Endothelial cell of umbilical vein (primary cell): Measurements from ENCODE around the gene EFNB1. TPM values are rescaled to one million over a fixed set of nuclear protein-coding genes. Genes with fewer than 3 reads are reported as not detected.

ENCODE experiments used
- BruUV-seq: library from RNA; stranded (reverse); fragments of 400-500 nt; replicated peaks from 2 replicates; lab custom pipeline; 2021; lab: Mats Ljungman, UMichigan
- CTCF ChIA-PET: fragments of 300-600, 350-600 bp; sonication (Branson Sonifier 250); formaldehyde crosslinking; loops from one replicate; lab custom pipeline; 2021; ENCODE audit warnings: antibody characterized with exemption, inconsistent platforms; lab: Charles Lee
- POLR2A ChIA-PET: fragments of 300-600, 350-600 bp; sonication (Branson Sonifier 250); formaldehyde crosslinking; loops from one replicate; lab custom pipeline; 2021; ENCODE audit warnings: antibody characterized with exemption, inconsistent platforms; lab: Charles Lee
- DNase-seq: peaks from one replicate; pipeline ENCODE4 v3.0.0-alpha.2; 2011; ENCODE audit warnings: low read depth, low spot score
- FAIRE-seq: peaks from 2 replicates; lab custom pipeline; 2011; peaks lifted over from hg19 to GRCh38; lab: Jason Lieb, UNC
- H2AFZ ChIP-seq: 2 replicates; pipeline ENCODE4 v1.6.0; 2012; ENCODE audit warnings: low read depth, low read length, control low read depth, inconsistent platforms
- H3K27ac ChIP-seq: 2 replicates; pipeline ENCODE4 v1.5.1; 2011; ENCODE audit warnings: low read depth, mild to moderate bottlenecking, control low read depth, low read length, moderate library complexity; ENCODE audit not compliant: insufficient read depth
- H3K27me3 ChIP-seq, 2 experiments: 2 replicates each; pipeline versions ENCODE4 v1.6.0 to v1.6.1; 2011; ENCODE audit warnings: low read length in 2 of 2, mixed read lengths in 1 of 2; ENCODE audit not compliant: control insufficient read depth in 2 of 2, insufficient read depth in 2 of 2
- H3K36me3 ChIP-seq, 2 experiments: 2 replicates in 1 of 2; 3 replicates in 1 of 2; pipeline ENCODE4 v1.5.1; 2011; ENCODE audit warnings: low read length in 2 of 2, mild to moderate bottlenecking in 1 of 2, moderate library complexity in 1 of 2; ENCODE audit not compliant: control insufficient read depth in 2 of 2, insufficient read depth in 2 of 2; ENCODE audit errors: extremely low read depth in 1 of 2
- H3K4me1 ChIP-seq: 3 replicates; pipeline ENCODE4 v1.5.1; 2011; ENCODE audit warnings: mild to moderate bottlenecking, low read length; ENCODE audit not compliant: control insufficient read depth, insufficient read depth; ENCODE audit errors: extremely low read depth
- H3K4me2 ChIP-seq: 2 replicates; pipeline ENCODE4 v1.6.1; 2011; ENCODE audit warnings: low read length, control low read depth, mixed read lengths; ENCODE audit not compliant: insufficient read depth
- H3K4me3 ChIP-seq, 3 experiments: fragments of 200-600 bp in 1 of 3; sonication (generic), shearing (Covaris generic) in 1 of 3; replicated peaks in 1 of 3; 2 replicates each; pipeline ENCODE4 v1.5.1; 2011 to 2016; ENCODE audit warnings: control low read depth in 3 of 3, low read length in 3 of 3, mild to moderate bottlenecking in 2 of 3, inconsistent platforms in 1 of 3, low read depth in 1 of 3, moderate library complexity in 1 of 3; ENCODE audit not compliant: insufficient read depth in 1 of 3
- H3K79me2 ChIP-seq: 2 replicates; pipeline ENCODE4 v1.6.0; 2012; ENCODE audit warnings: low read length, inconsistent platforms; ENCODE audit not compliant: control insufficient read depth, insufficient read depth
- H3K9ac ChIP-seq: replicated peaks from 2 replicates; pipeline ENCODE3; 2011; ENCODE audit warnings: low read length, control low read depth; ENCODE audit not compliant: insufficient read depth; ENCODE audit errors: extremely low read depth
- H3K9me1 ChIP-seq: replicated peaks from 3 replicates; pipeline ENCODE4 v1.6.0; 2011; ENCODE audit warnings: mild to moderate bottlenecking, low read length; ENCODE audit not compliant: control insufficient read depth, insufficient read depth; ENCODE audit errors: extremely low read depth
- H3K9me3 ChIP-seq: replicated peaks from 2 replicates; pipeline ENCODE4 v1.5.1; 2012; ENCODE audit warnings: low read length, inconsistent platforms; ENCODE audit not compliant: control insufficient read depth, insufficient read depth
- H4K20me1 ChIP-seq: replicated peaks from 2 replicates; pipeline ENCODE3; 2011; ENCODE audit warnings: mild to moderate bottlenecking, low read length; ENCODE audit not compliant: control insufficient read depth, insufficient read depth; ENCODE audit errors: extremely low read depth
- EZH2 ChIP-seq: IDR thresholded peaks from 2 replicates; pipeline ENCODE4 v1.6.1; 2012; ENCODE audit warnings: borderline replicate concordance, low read depth, mild to moderate bottlenecking, moderate library complexity, low read length, inconsistent platforms; ENCODE audit not compliant: severe bottlenecking
- FOS ChIP-seq: IDR thresholded peaks from 2 replicates; pipeline ENCODE4 v1.6.1; 2011; ENCODE audit warnings: mild to moderate bottlenecking, low read length, moderate library complexity, borderline replicate concordance; ENCODE audit not compliant: insufficient read depth
- GATA2 ChIP-seq: IDR thresholded peaks from 2 replicates; pipeline ENCODE4 v1.7.0; 2011; ENCODE audit warnings: low read depth, mild to moderate bottlenecking, moderate library complexity, mixed read lengths, low read length; ENCODE audit not compliant: insufficient read length, insufficient read depth
- JUN ChIP-seq: IDR thresholded peaks from 2 replicates; pipeline ENCODE4 v1.6.1; 2011; ENCODE audit warnings: borderline replicate concordance, low read depth; ENCODE audit not compliant: insufficient read length, insufficient read depth
- MAX ChIP-seq: IDR thresholded peaks from 2 replicates; pipeline ENCODE4 v1.6.1; 2011; ENCODE audit not compliant: insufficient read depth, insufficient read length
- MYC ChIP-seq: IDR thresholded peaks from one replicate; pipeline ENCODE4 v1.6.1; 2011; ENCODE audit warnings: mild to moderate bottlenecking, low read depth, low read length
- POLR2A ChIP-seq: IDR thresholded peaks from 2 replicates; pipeline ENCODE4 v1.6.1; 2012; ENCODE audit warnings: low read depth, mild to moderate bottlenecking, control low read depth, low read length
- POLR2AphosphoS5 ChIP-seq: IDR thresholded peaks from 2 replicates; pipeline ENCODE4 v1.6.1; 2012; ENCODE audit warnings: low read depth, mild to moderate bottlenecking, control low read depth, low read length, moderate library complexity; ENCODE audit not compliant: insufficient read depth
- dilution Hi-C: fragments of 300-500 bp; cut with MboI; formaldehyde crosslinking; loops from one replicate; pipeline ENCODE4 v1.15.0; 2019; ENCODE audit warnings: low sequenced_read_pairs; ENCODE audit not compliant: extremely low pct_ligation_motif_present
- intact Hi-C: fragments of 100-400 bp; cut with micrococcal nuclease; formaldehyde crosslinking; loops from one replicate; pipeline ENCODE4 v1.10.0; 2022
- polyA plus RNA-seq, 4 experiments: library from polyadenylated mRNA; depleted of rRNA in 3 of 4; stranded (reverse) in 3 of 4; unstranded in 1 of 4; fragments of >200 nt; gene quantifications; 2 replicates each; pipeline versions ENCODE4 v1.2.1 to v1.2.3, GENCODE V29; 2011 to 2012; ENCODE audit warnings: missing spikeins in 1 of 4
- total RNA-seq: library from RNA; stranded (reverse); gene quantifications from 2 replicates; pipeline ENCODE4 v1.2.3, GENCODE V29; 2021
- TF ChIP-seq, protein P1 (sequence below), 2 donors: IDR thresholded peaks; 1 replicate in 1 of 2; 2 replicates in 1 of 2; pipeline ENCODE4 v1.5.1; 2011; ENCODE audit warnings: low read length in 2 of 2, mild to moderate bottlenecking in 2 of 2, moderate library complexity in 2 of 2, control low read depth in 1 of 2, inconsistent platforms in 1 of 2, low read depth in 1 of 2; ENCODE audit not compliant: insufficient read depth in 1 of 2; ENCODE audit errors: extremely low read depth in 1 of 2

EFNB1 gene
- total and polyA plus RNA-seq, 2 donors (not counting 3 experiments of a cell fraction or from before 2014, with no cell fraction given), result 7.8 to 13.3 TPM

- no peaks in the 10 kb centered on the region for H4K20me1 ChIP-seq
- H3K27ac ChIP-seq, result no peak overlapping the region
- BruUV-seq, result no TSS peak
- TF ChIP-seq JUN, result no peak
- no peak for TF ChIP-seq FOS
- no peak for TF ChIP-seq EZH2
- TF ChIP-seq POLR2A, result no peak
- FAIRE-seq (no peak), DNase-seq (no peak)
- no peaks in the 10 kb centered on the region for H3K9me3 ChIP-seq
- H3K9me1 ChIP-seq, result no peaks in the 10 kb centered on the region
- ChIA-PET POLR2A (no interaction called here), CTCF (no interaction called here)
- H3K36me3 ChIP-seq, result peaks cover 0 to 6% of the 10 kb centered on the region in 2 experiments
- peaks cover 2% of the 10 kb centered on the region for H3K79me2 ChIP-seq
- no peaks in the 10 kb centered on the region for H3K4me1 ChIP-seq
- intact Hi-C loops (no loop called here), dilution Hi-C loops (no loop called here)
- no peaks in the 10 kb centered on the region for H3K27me3 ChIP-seq
- no peak overlapping the region for H3K4me3 ChIP-seq
- H2AFZ ChIP-seq, result no peak overlapping the region
- no peak overlapping the region for H3K9ac ChIP-seq
- H3K4me2 ChIP-seq, result no peak overlapping the region
Measured at GRCh38 chrX:68839771-68840170, 10.9 kb downstream of the EFNB1 start.

GRCh38 chrX:68840256-68840655, 11.4 kb downstream of the EFNB1 start:
- no peak for DNase-seq
- intact Hi-C loops (no loop called here), dilution Hi-C loops (no loop called here)
- no peaks in the 10 kb centered on the region for H3K9me1 ChIP-seq
- ChIA-PET CTCF (no interaction called here), POLR2A (no interaction called here)
- no peak for TF ChIP-seq MYC
- no peak for TF ChIP-seq POLR2AphosphoS5
- no peak for TF ChIP-seq JUN
- TF ChIP-seq, protein P1, sequence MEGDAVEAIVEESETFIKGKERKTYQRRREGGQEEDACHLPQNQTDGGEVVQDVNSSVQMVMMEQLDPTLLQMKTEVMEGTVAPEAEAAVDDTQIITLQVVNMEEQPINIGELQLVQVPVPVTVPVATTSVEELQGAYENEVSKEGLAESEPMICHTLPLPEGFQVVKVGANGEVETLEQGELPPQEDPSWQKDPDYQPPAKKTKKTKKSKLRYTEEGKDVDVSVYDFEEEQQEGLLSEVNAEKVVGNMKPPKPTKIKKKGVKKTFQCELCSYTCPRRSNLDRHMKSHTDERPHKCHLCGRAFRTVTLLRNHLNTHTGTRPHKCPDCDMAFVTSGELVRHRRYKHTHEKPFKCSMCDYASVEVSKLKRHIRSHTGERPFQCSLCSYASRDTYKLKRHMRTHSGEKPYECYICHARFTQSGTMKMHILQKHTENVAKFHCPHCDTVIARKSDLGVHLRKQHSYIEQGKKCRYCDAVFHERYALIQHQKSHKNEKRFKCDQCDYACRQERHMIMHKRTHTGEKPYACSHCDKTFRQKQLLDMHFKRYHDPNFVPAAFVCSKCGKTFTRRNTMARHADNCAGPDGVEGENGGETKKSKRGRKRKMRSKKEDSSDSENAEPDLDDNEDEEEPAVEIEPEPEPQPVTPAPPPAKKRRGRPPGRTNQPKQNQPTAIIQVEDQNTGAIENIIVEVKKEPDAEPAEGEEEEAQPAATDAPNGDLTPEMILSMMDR (IDR thresholded peaks at IDR 0.05; ENCODE audit: extremely low read depth in 1 of 2, insufficient read depth in 1 of 2, low read depth in 1 of 2, low read length in 2 of 2), result no peak
- TF ChIP-seq POLR2A, result no peak
- TF ChIP-seq EZH2, result no peak
- TF ChIP-seq MAX, result no peak
- no peak for TF ChIP-seq GATA2
- no peak for TF ChIP-seq FOS
- no peak overlapping the region for H2AFZ ChIP-seq
- H4K20me1 ChIP-seq, result no peaks in the 10 kb centered on the region
- no peak overlapping the region for H3K4me2 ChIP-seq
- H3K27ac ChIP-seq, result no peak overlapping the region
- peak; percentile 75 for FAIRE-seq
- H3K9me3 ChIP-seq, result no peaks in the 10 kb centered on the region
- peaks cover 2% of the 10 kb centered on the region for H3K79me2 ChIP-seq
- H3K4me3 ChIP-seq, result no peak overlapping the region
- no TSS peak for BruUV-seq
- no peak overlapping the region for H3K9ac ChIP-seq
- peaks cover 0 to 6% of the 10 kb centered on the region in 2 experiments for H3K36me3 ChIP-seq
- H3K4me1 ChIP-seq, result no peaks in the 10 kb centered on the region
- no peaks in the 10 kb centered on the region for H3K27me3 ChIP-seq
